ENCODE measurements around the gene LRRC10B.

GRCh38 chr11:61494381-61494961 is 14.1 kb upstream of the LRRC10B start:
- TF ChIP-seq CTCF (IDR thresholded peaks at IDR 0.05) (no peak), POLR2A (IDR thresholded peaks at IDR 0.05) (no peak)

All from breast epithelium (tissue), 3 donors.